Measurements from ENCODE around the gene ZNF579. TPM values are rescaled to one million over a fixed set of nuclear protein-coding genes. Genes with fewer than 3 reads are reported as not detected.

Gene ZNF579, protein sequence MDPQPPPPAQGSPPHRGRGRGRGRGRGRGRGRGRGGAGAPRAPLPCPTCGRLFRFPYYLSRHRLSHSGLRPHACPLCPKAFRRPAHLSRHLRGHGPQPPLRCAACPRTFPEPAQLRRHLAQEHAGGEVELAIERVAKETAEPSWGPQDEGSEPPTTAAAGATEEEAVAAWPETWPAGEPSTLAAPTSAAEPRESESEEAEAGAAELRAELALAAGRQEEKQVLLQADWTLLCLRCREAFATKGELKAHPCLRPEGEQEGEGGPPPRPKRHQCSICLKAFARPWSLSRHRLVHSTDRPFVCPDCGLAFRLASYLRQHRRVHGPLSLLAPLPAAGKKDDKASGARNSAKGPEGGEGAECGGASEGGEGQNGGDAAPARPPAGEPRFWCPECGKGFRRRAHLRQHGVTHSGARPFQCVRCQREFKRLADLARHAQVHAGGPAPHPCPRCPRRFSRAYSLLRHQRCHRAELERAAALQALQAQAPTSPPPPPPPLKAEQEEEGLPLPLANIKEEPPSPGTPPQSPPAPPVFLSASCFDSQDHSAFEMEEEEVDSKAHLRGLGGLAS
- total RNA-seq, result 6.7 and 9.0 TPM in 2 replicates

DNA sequence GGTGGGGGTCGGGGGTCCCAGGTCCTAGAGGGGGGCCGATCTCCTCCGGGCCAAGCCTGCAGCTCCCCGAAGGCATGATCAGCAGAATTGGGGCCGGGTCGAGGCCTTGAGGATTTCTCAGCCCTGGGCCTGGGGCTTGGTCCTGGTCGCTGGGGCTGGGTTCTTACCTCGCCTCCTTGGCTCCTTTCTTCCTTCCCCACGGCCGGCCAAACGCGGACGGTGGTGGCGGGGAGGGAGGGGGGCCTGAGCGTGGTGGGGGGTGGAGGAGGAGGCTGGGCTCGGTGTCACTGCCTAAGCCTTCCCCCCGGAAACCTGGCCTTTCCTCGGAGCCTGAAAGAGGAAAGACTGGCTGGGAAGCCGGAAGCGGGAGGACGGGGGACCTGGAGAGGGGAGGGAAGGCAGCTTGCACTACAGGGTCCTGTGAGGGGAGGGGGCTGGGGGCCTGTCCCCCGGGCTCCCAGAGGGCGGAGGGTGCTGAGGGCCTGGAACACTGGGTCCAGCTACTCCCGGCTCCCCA lies at the start of gene ZNF579:
Gene ZNF579 (minus strand): TSS at position 221 of the 517 bp plus-strand sequence. CDS start 1,209 bp downstream, outside the sequence.

DNA sequence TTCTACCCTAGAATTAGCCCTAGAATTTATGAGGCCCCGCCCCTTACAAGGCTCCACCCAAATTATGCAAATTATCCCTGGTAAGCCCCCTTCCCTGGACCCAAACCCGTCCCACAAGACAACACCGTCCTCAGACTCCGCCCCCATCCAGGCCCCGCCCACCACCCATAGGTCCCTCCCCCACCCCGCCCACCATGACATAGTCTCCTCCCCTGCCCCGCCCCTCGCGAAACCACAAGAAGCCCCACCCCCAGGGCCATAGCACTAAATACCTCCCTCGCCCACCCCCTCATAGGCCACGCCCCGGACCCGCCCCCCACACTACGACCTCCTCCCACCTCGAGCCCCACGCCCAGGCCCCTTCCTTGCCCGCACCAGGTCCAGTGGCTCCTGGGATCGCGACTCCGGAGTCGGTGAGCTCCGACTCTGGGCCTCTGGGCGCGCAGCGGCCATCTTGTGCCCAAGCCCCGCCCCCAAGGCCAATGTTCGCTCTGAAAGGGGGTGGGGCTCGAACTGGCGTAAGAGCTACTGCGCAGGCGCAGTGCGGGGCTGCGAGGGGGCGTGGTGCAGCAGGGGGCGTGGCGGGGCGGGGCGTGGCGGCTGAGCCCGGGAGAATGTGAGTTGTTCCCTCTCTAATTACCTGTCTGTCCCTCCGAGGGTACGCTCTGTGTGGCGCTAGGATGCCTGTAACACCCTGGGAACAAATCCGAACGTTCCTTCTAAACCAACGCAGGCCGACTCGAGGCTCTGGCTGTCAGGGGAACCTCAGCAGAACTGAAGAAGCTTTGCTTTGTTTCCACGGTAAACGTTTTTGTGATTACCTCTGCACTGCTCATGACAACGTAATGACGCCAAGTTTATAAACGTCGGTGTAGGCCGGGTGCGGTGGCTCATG lies 43.7 kb upstream of the ZNF579 start, which contains the start of gene ZNF784:
Gene ZNF784 (minus strand): TSS at position 458 of the 895 bp plus-strand sequence. CDS start 5 bp downstream, at position 453.

DNA sequence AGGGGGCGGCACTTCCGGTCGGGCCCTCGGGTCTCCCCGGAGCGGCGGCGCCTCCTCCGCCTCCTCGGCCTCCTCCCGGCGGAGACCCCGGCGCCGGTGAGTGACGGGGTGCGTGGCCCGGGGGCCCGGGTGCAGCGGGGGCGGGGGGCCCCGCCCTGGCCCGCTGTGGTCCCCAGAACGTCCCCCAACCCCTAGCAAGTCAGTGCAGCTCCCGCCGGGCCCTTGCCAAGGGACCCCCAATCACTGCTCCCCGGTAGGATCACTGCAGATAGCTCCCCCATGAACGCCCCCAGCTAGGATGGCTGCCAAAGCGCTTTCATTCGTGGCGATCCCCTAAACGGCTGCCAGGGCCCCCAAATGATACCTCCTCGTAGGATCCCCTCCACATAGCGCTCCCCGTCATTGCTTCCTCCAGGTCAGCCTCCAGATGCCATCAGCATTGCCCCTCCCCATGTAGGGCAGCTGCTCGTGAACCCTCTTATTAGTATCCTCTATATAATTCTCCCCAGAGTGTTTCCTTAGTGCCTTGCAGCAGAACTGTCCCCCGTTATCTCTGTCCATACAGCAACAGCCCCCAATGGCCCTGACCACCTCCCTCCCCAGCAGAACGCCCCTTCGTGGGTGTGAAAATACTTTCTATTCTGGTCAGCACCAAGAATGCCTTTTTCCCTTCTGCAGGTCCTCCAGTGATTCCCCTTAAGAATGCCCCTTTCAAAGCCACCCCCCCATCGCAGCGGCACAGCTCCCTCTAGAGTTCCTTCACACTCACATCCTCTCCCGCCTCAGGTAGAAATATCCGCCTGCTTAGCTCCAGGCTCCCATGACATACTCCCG lies 25.2 kb upstream of the ZNF579 start, which contains the start of gene ZNF865:
Gene ZNF865 (plus strand): TSS at position 11 of the 834 bp plus-strand sequence. CDS start 7,972 bp downstream, outside the sequence.

DNA sequence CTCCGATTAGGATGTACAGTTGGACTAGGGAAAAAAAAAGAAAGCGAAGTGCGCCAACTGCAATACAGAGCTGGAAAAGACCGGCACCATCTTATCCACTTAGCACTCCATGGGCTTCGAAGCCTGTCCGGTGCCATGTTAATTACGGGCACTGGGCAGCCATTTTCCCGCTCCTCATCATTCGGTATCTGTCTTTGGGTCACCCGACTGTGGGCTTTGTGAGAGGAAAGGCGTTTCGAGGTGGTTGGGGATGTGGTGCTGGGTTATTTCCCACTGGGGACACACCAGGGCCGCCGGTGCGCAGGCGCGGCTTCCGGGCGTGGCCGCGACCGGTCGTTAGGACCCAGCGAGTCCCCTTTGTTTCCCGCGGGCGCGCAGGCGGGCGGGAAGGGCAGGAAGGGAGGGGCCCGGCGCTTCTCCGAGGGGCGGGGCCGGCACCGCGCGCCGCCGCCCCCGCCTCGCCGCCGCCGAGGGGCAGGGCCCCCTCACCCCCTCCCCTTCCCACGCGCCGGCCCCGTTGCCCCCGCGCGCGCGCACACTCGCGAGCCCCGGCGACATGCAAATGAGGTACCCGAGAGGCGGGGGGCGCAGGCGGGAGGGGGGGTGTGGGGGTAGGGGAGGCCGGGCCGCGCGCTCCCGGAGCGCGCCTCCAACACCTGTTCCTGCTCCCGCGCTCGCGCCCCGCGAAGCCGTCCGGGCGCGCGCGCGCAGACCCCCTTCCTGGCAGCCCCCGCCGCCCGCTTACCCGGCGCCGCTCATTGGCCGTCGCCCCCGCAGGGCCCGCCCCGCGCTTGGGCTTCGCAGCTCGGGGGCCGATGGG lies 19.4 kb upstream of the ZNF579 start, which contains the start of gene ZNF524:
Gene ZNF524 (plus strand): TSS at position 447 of the 820 bp plus-strand sequence. CDS start 1,825 bp downstream, outside the sequence.

DNA sequence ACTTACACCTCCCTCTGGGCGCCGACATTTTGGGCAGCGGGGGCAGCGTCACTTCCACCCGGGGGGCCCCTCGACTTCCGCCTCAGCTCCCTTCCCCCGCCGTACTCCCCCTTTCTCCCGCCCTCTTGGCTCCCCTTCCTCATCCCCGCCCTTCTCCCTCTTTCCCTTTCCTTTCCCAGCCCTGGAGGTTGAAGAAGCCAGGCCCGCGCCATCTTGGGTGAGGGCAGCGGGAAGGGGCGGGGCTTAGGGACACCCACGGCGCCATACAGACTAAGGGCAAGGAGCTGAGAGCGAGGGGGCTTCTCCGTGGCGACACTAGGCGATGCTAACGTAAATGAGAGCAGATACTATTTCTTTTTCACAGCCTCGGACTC lies 18.8 kb upstream of the ZNF579 start, which contains the start of gene FIZ1:
Gene FIZ1 (minus strand): TSS at position 50 of the 374 bp plus-strand sequence. CDS start 1,652 bp downstream, outside the sequence.

DNA sequence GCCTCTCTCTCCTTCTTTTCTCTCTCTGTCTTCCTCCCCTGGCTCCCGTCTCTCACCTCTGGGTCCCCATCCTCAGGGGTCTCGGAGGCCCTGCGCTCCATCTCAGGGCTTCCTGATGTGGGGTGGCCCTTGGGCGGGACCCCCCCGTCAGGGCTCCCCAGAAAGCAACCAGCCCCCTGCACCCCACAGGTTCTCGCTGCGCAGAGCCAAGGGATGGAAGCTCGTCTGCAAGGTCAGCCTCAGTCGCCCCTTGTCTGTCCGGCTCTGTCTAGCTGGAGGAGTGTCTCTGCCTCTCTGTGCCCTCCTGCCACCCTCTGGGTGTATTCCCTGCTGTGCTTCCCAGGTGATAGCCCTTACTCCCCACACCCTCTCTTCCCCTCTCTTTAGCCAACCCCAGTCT lies 35.2 kb downstream of the ZNF579 start, which contains the start of gene SBK3:
Gene SBK3 (minus strand): TSS at position 101 of the 400 bp plus-strand sequence. CDS start 0 bp downstream, at position 101.

DNA sequence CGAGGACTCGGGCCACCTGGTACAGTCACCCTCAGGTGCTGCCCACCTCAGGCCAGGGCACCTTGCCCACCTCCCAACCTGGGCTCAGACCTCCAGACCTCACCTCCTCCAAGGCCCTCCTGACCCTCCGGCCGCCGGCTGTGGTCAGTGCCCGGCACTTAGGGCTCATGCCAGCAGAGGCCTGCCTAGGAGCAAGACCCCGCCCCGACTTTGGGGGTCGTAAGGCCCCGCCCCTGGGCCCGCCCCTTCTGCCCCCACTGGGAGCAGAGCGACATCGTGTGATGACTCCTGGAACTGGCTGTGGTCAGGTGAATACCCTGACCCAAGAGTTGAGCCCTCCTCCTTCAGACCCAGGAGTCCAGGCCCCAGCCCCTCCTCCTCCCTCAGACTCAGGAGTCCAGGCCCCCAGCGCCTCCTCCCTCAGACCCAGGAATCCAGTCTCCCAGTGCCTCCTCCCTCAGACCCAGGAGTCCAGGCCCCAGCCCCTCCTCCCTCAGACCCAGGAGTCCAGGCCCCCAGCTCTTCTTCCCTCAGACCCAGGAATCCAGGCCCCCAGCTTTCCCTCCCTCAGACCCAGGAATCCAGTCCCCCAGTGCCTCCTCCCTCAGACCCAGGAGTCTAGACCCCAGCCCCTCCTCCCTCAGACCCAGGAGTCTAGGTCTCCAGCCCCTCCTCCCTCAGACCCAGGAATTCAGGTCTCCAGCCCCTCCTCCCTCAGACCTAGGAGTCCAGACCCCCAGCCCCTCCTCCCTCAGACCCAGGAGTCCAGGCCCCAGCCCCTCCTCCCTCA lies 43.5 kb downstream of the ZNF579 start, which contains the start of gene SBK2:
Gene SBK2 (minus strand): TSS at position 183 of the 790 bp plus-strand sequence. CDS start 839 bp downstream, outside the sequence.

Other genes with a start within 250 kb of the ZNF579 start
- 7.9 and 9.6 TPM in 2 replicates for gene KMT5C, start 241.0 kb downstream of the ZNF579 start, total RNA-seq
- gene COX6B2, start 226.1 kb downstream of the ZNF579 start, total RNA-seq, result 0.14 and 0.22 TPM in 2 replicates
- not detected in 2 replicates for gene GARIN5B, start 217.6 kb downstream of the ZNF579 start, total RNA-seq
- gene IL11, start 210.4 kb downstream of the ZNF579 start, total RNA-seq, result 15.1 and 82.0 TPM in 2 replicates
- gene TMEM190, start 204.0 kb downstream of the ZNF579 start, total RNA-seq, result not detected in 2 replicates
- gene TMEM238, start 196.6 kb downstream of the ZNF579 start, total RNA-seq, result 1.4 TPM in 1 of 2 replicates, not detected in the other
- gene RPL28, start 194.9 kb downstream of the ZNF579 start, total RNA-seq, result 301 and 1,049 TPM in 2 replicates
- 40.5 and 198 TPM in 2 replicates for gene UBE2S, start 173.1 kb downstream of the ZNF579 start, total RNA-seq
- not detected in 2 replicates for gene SHISA7, start 137.5 kb downstream of the ZNF579 start, total RNA-seq
- gene ISOC2, start 119.2 kb downstream of the ZNF579 start, total RNA-seq, result 50.8 and 116 TPM in 2 replicates
- gene C19orf85, start 116.1 kb downstream of the ZNF579 start, total RNA-seq, result not detected in 2 replicates
- gene ZNF628, start 104.2 kb downstream of the ZNF579 start, total RNA-seq, result 3.3 and 3.9 TPM in 2 replicates
- 17.5 and 19.3 TPM in 2 replicates for gene NAT14, start 95.7 kb downstream of the ZNF579 start, total RNA-seq
- 3.1 and 24.2 TPM in 2 replicates for gene SSC5D, start 92.4 kb downstream of the ZNF579 start, total RNA-seq
- gene SBK2, start 43.7 kb downstream of the ZNF579 start, total RNA-seq, result not detected in 2 replicates
- not detected in 2 replicates for gene SBK3, start 35.3 kb downstream of the ZNF579 start, total RNA-seq
- 4.2 and 5.6 TPM in 2 replicates for gene FIZ1, start 18.7 kb upstream of the ZNF579 start, total RNA-seq
- gene ZNF524, start 19.4 kb upstream of the ZNF579 start, total RNA-seq, result 9.6 and 13.3 TPM in 2 replicates
- 2.4 and 2.6 TPM in 2 replicates for gene ZNF865, start 24.8 kb upstream of the ZNF579 start, total RNA-seq
- gene ZNF784, start 43.7 kb upstream of the ZNF579 start, total RNA-seq, result 4.9 and 7.0 TPM in 2 replicates
- gene ZNF580, start 60.2 kb upstream of the ZNF579 start, total RNA-seq, result 8.2 and 9.0 TPM in 2 replicates
- gene ZNF581, start 62.8 kb upstream of the ZNF579 start, total RNA-seq, result 13.5 and 22.1 TPM in 2 replicates
- 7.7 and 16.6 TPM in 2 replicates for gene CCDC106, start 67.4 kb upstream of the ZNF579 start, total RNA-seq
- 146 and 147 TPM in 2 replicates for gene U2AF2, start 74.2 kb upstream of the ZNF579 start, total RNA-seq
- gene EPN1, start 94.4 kb upstream of the ZNF579 start, total RNA-seq, result 87.8 and 104 TPM in 2 replicates
- gene NLRP9, start 157.6 kb upstream of the ZNF579 start, total RNA-seq, result not detected in 2 replicates
- gene RFPL4A, start 178.2 kb upstream of the ZNF579 start, total RNA-seq, result not detected in 2 replicates
- not detected in 2 replicates for gene RFPL4AL1, start 188.3 kb upstream of the ZNF579 start, total RNA-seq

Data from placental pericyte (primary cell).